NB4 (cell line): Measurements from ENCODE around the gene VCPKMT.

Experiments used
- CTCF ChIP-seq: IDR thresholded peaks from one replicate; pipeline ENCODE4 v1.5.1; 2012; ENCODE audit warnings: low read depth, low read length
- POLR2A ChIP-seq: IDR thresholded peaks from 2 replicates; pipeline ENCODE4 v1.6.1; 2011; ENCODE audit warnings: mild to moderate bottlenecking; ENCODE audit not compliant: insufficient read length; ENCODE audit errors: extremely low read depth

- TF ChIP-seq CTCF (no peak), POLR2A (no peak)
Observed at GRCh38 chr14:50110323-50111037, 5.9 kb downstream of the VCPKMT start.
